GM23248 (cell line): ENCODE results near the gene PLA2G2D. TPM values are rescaled to one million over a fixed set of nuclear protein-coding genes. Genes with fewer than 3 reads are reported as not detected.

Experiments
- DNase-seq: peaks from one replicate; pipeline ENCODE4 v3.0.0-alpha.2; 2015
- H2AFZ ChIP-seq: fragments of 200-600 bp; sonication (generic); 2 replicates; pipeline ENCODE4 v1.6.1; 2016; ENCODE audit warnings: antibody characterized with exemption
- H3F3A ChIP-seq: fragments of 200-600 bp; sonication (generic); 2 replicates; pipeline ENCODE4 v1.6.1; 2016; ENCODE audit warnings: mild to moderate bottlenecking, antibody characterized with exemption, mixed run types; ENCODE audit not compliant: insufficient read depth
- H3K27ac ChIP-seq: fragments of 200-600 bp; sonication (generic); 2 replicates; pipeline ENCODE4 v1.5.1; 2016; ENCODE audit warnings: mild to moderate bottlenecking
- H3K27me3 ChIP-seq: fragments of 200-600 bp; sonication (generic); replicated peaks from 2 replicates; pipeline ENCODE4 v1.6.1; 2016; ENCODE audit warnings: mild to moderate bottlenecking; ENCODE audit not compliant: insufficient read depth
- H3K36me3 ChIP-seq: fragments of 200-600 bp; sonication (generic); 2 replicates; pipeline ENCODE4 v1.6.1; 2016; ENCODE audit warnings: low read depth, mild to moderate bottlenecking
- H3K4me1 ChIP-seq: fragments of 200-600 bp; sonication (generic); 2 replicates; pipeline ENCODE4 v1.6.1; 2016; ENCODE audit warnings: mild to moderate bottlenecking; ENCODE audit not compliant: insufficient read depth
- H3K4me2 ChIP-seq: fragments of 200-600 bp; sonication (generic); one replicate; pipeline ENCODE4 v1.6.1; 2016; ENCODE audit warnings: mild to moderate bottlenecking; ENCODE audit not compliant: unreplicated experiment
- H3K4me3 ChIP-seq: fragments of 200-600 bp; sonication (generic); 2 replicates; pipeline ENCODE4 v1.5.1; 2016; ENCODE audit warnings: mild to moderate bottlenecking
- H3K79me2 ChIP-seq: fragments of 200-600 bp; sonication (generic); 2 replicates; pipeline ENCODE4 v1.6.1; 2016; ENCODE audit warnings: mild to moderate bottlenecking; ENCODE audit not compliant: insufficient read depth
- H3K9ac ChIP-seq: fragments of 200-600 bp; sonication (generic); 2 replicates; pipeline ENCODE4 v1.6.1; 2016; ENCODE audit warnings: mild to moderate bottlenecking
- H3K9me2 ChIP-seq: fragments of 200-600 bp; sonication (generic); 2 replicates; pipeline ENCODE4 v1.6.1; 2016; ENCODE audit warnings: mixed run types, mild to moderate bottlenecking, moderate library complexity; ENCODE audit not compliant: insufficient read depth
- H3K9me3 ChIP-seq: fragments of 200-600 bp; sonication (generic); one replicate; pipeline ENCODE4 v1.6.1; 2017; ENCODE audit warnings: low read depth
- H4K20me1 ChIP-seq: fragments of 200-600 bp; sonication (generic); 2 replicates; pipeline ENCODE4 v1.6.0; 2016; ENCODE audit not compliant: insufficient read depth
- EZH2 ChIP-seq: fragments of 200-600 bp; sonication (generic); IDR thresholded peaks from 2 replicates; pipeline ENCODE4 v1.6.1; 2018; ENCODE audit warnings: antibody characterized with exemption, mild to moderate bottlenecking; ENCODE audit not compliant: insufficient read depth, poor library complexity, severe bottlenecking
- EZH2phosphoT487 ChIP-seq: fragments of 200-600 bp; sonication (generic); IDR thresholded peaks from 2 replicates; pipeline ENCODE4 v1.6.1; 2018; ENCODE audit warnings: antibody characterized with exemption, moderate library complexity, mild to moderate bottlenecking, low read depth; ENCODE audit not compliant: insufficient read depth
- WGBS, 2 experiments: methylation state at CpG; one replicate each; pipeline ENCODE4 v1.1.6; 2015 to 2017; ENCODE audit warnings: low lambda C conversion rate in 2 of 2, low coverage in 1 of 2; ENCODE audit errors: missing lambda C conversion rate in 2 of 2; 5-methylcytosine and 5-hydroxymethylcytosine counted together
- in situ Hi-C: fragments of 300-500 bp; cut with MboI; formaldehyde crosslinking; loops from 2 replicates; pipeline ENCODE4 v1.15.0; 2020
- polyA plus RNA-seq: library from polyadenylated mRNA; unstranded; fragments of >200 nt; fragmentation: Nextera tagmentation; extraction: Ambion mirVana; gene quantifications from 2 replicates; pipeline ENCODE4 v1.2.1, GENCODE V29; 2016
- total RNA-seq: library from RNA; depleted of rRNA; stranded (reverse); fragments of >200 nt; shearing (Covaris generic); gene quantifications from 2 replicates; pipeline ENCODE4 v1.2.3, GENCODE V29; 2014

The PLA2G2D gene
- total and polyA plus RNA-seq, 2 experiments from 2014 or later: not detected

GRCh38 chr1:20096840-20097447 lies 22.4 kb downstream of the PLA2G2D start:
- H3K9me3 ChIP-seq: no peaks in the 10 kb centered on the region

GRCh38 chr1:20095564-20096434 lies 23.5 kb downstream of the PLA2G2D start:
- Histone ChIP-seq H4K20me1 (no peaks in the 10 kb centered on the region), H3K27me3 (0 out of 2 replicates have a peak, but pooled peaks cover 5% of the 10 kb centered on the region), H2AFZ (no peak overlapping the region), H3K4me3 (no peak overlapping the region), H3F3A (no peaks in the 10 kb centered on the region), H3K4me2 (no peak overlapping the region), H3K9me2 (no peaks in the 10 kb centered on the region), H3K9me3 (no peaks in the 10 kb centered on the region), H3K36me3 (no peaks in the 10 kb centered on the region), H3K79me2 (no peaks in the 10 kb centered on the region), H3K4me1 (no peaks in the 10 kb centered on the region), H3K9ac (no peak overlapping the region), H3K27ac (no peak overlapping the region)
- TF ChIP-seq EZH2phosphoT487 (no peak), EZH2 (no peak)
- no peak for DNase-seq
- 38 to 42% methylated on average over 5 of the region's 5 CpGs for WGBS, 2 experiments
- in situ Hi-C loops: no loop called here

More at GRCh38 chr1:20096840-20097447, 22.4 kb downstream of the PLA2G2D start:
- H3K9ac ChIP-seq: no peak overlapping the region
- no peak overlapping the region for H3K4me3 ChIP-seq
- DNase-seq: no peak
- WGBS, 2 experiments: 60 to 74% methylated on average over 7 of the region's 7 CpGs
- H4K20me1 ChIP-seq: no peaks in the 10 kb centered on the region
- no peaks in the 10 kb centered on the region for H3F3A ChIP-seq
- in situ Hi-C loops: no loop called here
- no peaks in the 10 kb centered on the region for H3K9me2 ChIP-seq
- TF ChIP-seq EZH2 (no peak), EZH2phosphoT487 (no peak)
- no peaks in the 10 kb centered on the region for H3K4me1 ChIP-seq
- H3K27ac ChIP-seq: no peak overlapping the region
- no peaks in the 10 kb centered on the region for H3K79me2 ChIP-seq
- H2AFZ ChIP-seq: no peak overlapping the region
- H3K27me3 ChIP-seq: 0 out of 2 replicates have a peak, but pooled peaks cover 5% of the 10 kb centered on the region
- H3K4me2 ChIP-seq: no peak overlapping the region
- no peaks in the 10 kb centered on the region for H3K36me3 ChIP-seq

GRCh38 chr1:20093940-20094391 lies 25.4 kb downstream of the PLA2G2D start:
- Histone ChIP-seq H3K4me1 (no peaks in the 10 kb centered on the region), H3K4me2 (no peak overlapping the region), H4K20me1 (no peaks in the 10 kb centered on the region), H3F3A (no peaks in the 10 kb centered on the region), H2AFZ (peak overlapping the region; percentile 61), H3K9me2 (no peaks in the 10 kb centered on the region), H3K9ac (no peak overlapping the region), H3K4me3 (no peak overlapping the region), H3K36me3 (no peaks in the 10 kb centered on the region), H3K27ac (no peak overlapping the region), H3K9me3 (no peaks in the 10 kb centered on the region), H3K79me2 (no peaks in the 10 kb centered on the region), H3K27me3 (0 out of 2 replicates have a peak, but pooled peaks cover 5% of the 10 kb centered on the region)
- TF ChIP-seq EZH2phosphoT487 (no peak), EZH2 (no peak)
- 31 to 41% methylated on average over 5 of the region's 5 CpGs for WGBS, 2 experiments
- in situ Hi-C loops: no loop called here
- DNase-seq: peak; percentile 65

- in situ Hi-C loops: no loop called here
- Histone ChIP-seq H2AFZ (peak overlapping the region; percentile 61; the same call in 1 of the 2 replicates), H3K4me3 (no peak overlapping the region), H4K20me1 (no peaks in the 10 kb centered on the region), H3K27ac (no peak overlapping the region), H3K4me1 (no peaks in the 10 kb centered on the region), H3K36me3 (no peaks in the 10 kb centered on the region), H3K9ac (no peak overlapping the region), H3K27me3 (0 out of 2 replicates have a peak, but pooled peaks cover 5% of the 10 kb centered on the region), H3K9me2 (no peaks in the 10 kb centered on the region), H3K9me3 (no peaks in the 10 kb centered on the region), H3F3A (no peaks in the 10 kb centered on the region), H3K79me2 (no peaks in the 10 kb centered on the region), H3K4me2 (no peak overlapping the region)
- 55 to 58% methylated on average over 5 of the region's 5 CpGs for WGBS, 2 experiments
- no peak for DNase-seq
- TF ChIP-seq EZH2phosphoT487 (no peak), EZH2 (no peak)
These were observed 26.0 kb downstream of the PLA2G2D start for GRCh38 chr1:20093303-20093702.
